H9 (cell line): ENCODE measurements around the gene BEST2. TPM values are rescaled to one million over a fixed set of nuclear protein-coding genes. Genes with fewer than 3 reads are reported as not detected.

Experiments used
- DNase-seq: peaks from one replicate; pipeline ENCODE4 v3.0.0-alpha.2; 2017
- H2AFZ ChIP-seq: one replicate; pipeline ENCODE4 v1.6.1; 2013; ENCODE audit warnings: mild to moderate bottlenecking, low read length, control low read depth, moderate library complexity
- H2AK5ac ChIP-seq: 2 replicates; pipeline ENCODE4 v1.6.1; 2013; ENCODE audit warnings: low read length, control low read depth, mixed read lengths; ENCODE audit not compliant: insufficient read length
- H2BK120ac ChIP-seq: one replicate; pipeline ENCODE4 v1.6.1; 2013; ENCODE audit warnings: low read depth, mild to moderate bottlenecking, low read length, control low read depth, inconsistent platforms; ENCODE audit not compliant: poor library complexity, severe bottlenecking
- H2BK12ac ChIP-seq: 2 replicates; pipeline ENCODE4 v1.6.1; 2013; ENCODE audit warnings: low read length, control low read depth, mixed read lengths, low read depth; ENCODE audit not compliant: insufficient read length
- H2BK15ac ChIP-seq: 2 replicates; pipeline ENCODE4 v1.6.1; 2013; ENCODE audit warnings: low read depth, low read length, control low read depth
- H2BK20ac ChIP-seq: one replicate; pipeline ENCODE4 v1.6.1; 2013; ENCODE audit warnings: low read depth, mild to moderate bottlenecking, low read length, control low read depth, inconsistent platforms; ENCODE audit not compliant: poor library complexity, severe bottlenecking
- H2BK5ac ChIP-seq: 2 replicates; pipeline ENCODE4 v1.6.1; 2013; ENCODE audit warnings: low read length, control low read depth, mixed read lengths; ENCODE audit not compliant: insufficient read length
- H3K14ac ChIP-seq: 2 replicates; pipeline ENCODE4 v1.6.1; 2013; ENCODE audit warnings: low read length, control low read depth; ENCODE audit not compliant: insufficient read depth
- H3K18ac ChIP-seq: 2 replicates; pipeline ENCODE4 v1.6.1; 2013; ENCODE audit warnings: low read depth, mild to moderate bottlenecking, mixed read lengths, low read length, control low read depth; ENCODE audit not compliant: insufficient read length
- H3K23ac ChIP-seq: 2 replicates; pipeline ENCODE4 v1.6.1; 2013; ENCODE audit warnings: low read length, control low read depth, mixed read lengths, low read depth; ENCODE audit not compliant: insufficient read length
- H3K23me2 ChIP-seq: 2 replicates; pipeline ENCODE4 v1.6.1; 2013; ENCODE audit warnings: low read depth, mild to moderate bottlenecking, mixed read lengths, low read length, control low read depth; ENCODE audit not compliant: insufficient read length, poor library complexity, severe bottlenecking
- H3K27ac ChIP-seq: 2 replicates; pipeline ENCODE4 v1.5.1; 2013; ENCODE audit warnings: low read length, control low read depth, mixed read lengths, low read depth; ENCODE audit not compliant: insufficient read length
- H3K27me3 ChIP-seq: 2 replicates; pipeline ENCODE4 v1.6.1; 2013; ENCODE audit warnings: low read length, control low read depth, inconsistent platforms; ENCODE audit not compliant: insufficient read depth
- H3K4ac ChIP-seq: 2 replicates; pipeline ENCODE4 v1.6.1; 2013; ENCODE audit warnings: low read depth, mild to moderate bottlenecking, control low read depth, inconsistent platforms, low read length, moderate library complexity
- H3K4me1 ChIP-seq: 2 replicates; pipeline ENCODE4 v1.6.1; 2013; ENCODE audit warnings: low read length, control low read depth, inconsistent platforms; ENCODE audit not compliant: insufficient read depth
- H3K4me2 ChIP-seq: 2 replicates; pipeline ENCODE4 v1.6.1; 2013; ENCODE audit warnings: low read length, control low read depth, mixed read lengths; ENCODE audit not compliant: insufficient read length, insufficient read depth
- H3K56ac ChIP-seq: 2 replicates; pipeline ENCODE4 v1.6.1; 2013; ENCODE audit warnings: low read depth, mild to moderate bottlenecking, mixed read lengths, low read length, control low read depth; ENCODE audit not compliant: insufficient read length
- H3K79me1 ChIP-seq: 2 replicates; pipeline ENCODE4 v1.6.1; 2013; ENCODE audit warnings: low read depth, mild to moderate bottlenecking, moderate library complexity, low read length, control low read depth, inconsistent platforms; ENCODE audit not compliant: insufficient read depth, poor library complexity, severe bottlenecking
- H3K79me2 ChIP-seq: 2 replicates; pipeline ENCODE4 v1.6.1; 2013; ENCODE audit warnings: low read length, control low read depth, inconsistent platforms; ENCODE audit not compliant: insufficient read depth
- H3K9ac ChIP-seq: 2 replicates; pipeline ENCODE4 v1.6.1; 2013; ENCODE audit warnings: low read length, control low read depth, mixed read lengths; ENCODE audit not compliant: insufficient read length; ENCODE audit errors: extremely low read depth
- H3K9me3 ChIP-seq: one replicate; pipeline ENCODE4 v1.6.1; 2013; ENCODE audit warnings: low read depth, low read length, inconsistent platforms; ENCODE audit not compliant: control insufficient read depth
- H3T11ph ChIP-seq: one replicate; pipeline ENCODE4 v1.6.1; 2013; ENCODE audit warnings: mild to moderate bottlenecking, low read length, control low read depth, inconsistent platforms
- H4K20me1 ChIP-seq: one replicate; pipeline ENCODE4 v1.6.1; 2013; ENCODE audit not compliant: control insufficient read depth, insufficient read length, insufficient read depth
- H4K5ac ChIP-seq: 2 replicates; pipeline ENCODE4 v1.6.1; 2013; ENCODE audit warnings: low read depth, mild to moderate bottlenecking, mixed read lengths, low read length, control low read depth; ENCODE audit not compliant: insufficient read length
- H4K8ac ChIP-seq: replicated peaks from 2 replicates; pipeline ENCODE4 v1.6.1; 2013; ENCODE audit warnings: low read length, control low read depth, mixed read lengths, low read depth; ENCODE audit not compliant: insufficient read length
- H4K91ac ChIP-seq: 2 replicates; pipeline ENCODE4 v1.6.1; 2013; ENCODE audit warnings: low read depth, mild to moderate bottlenecking, moderate library complexity, mixed read lengths, low read length, control low read depth; ENCODE audit not compliant: insufficient read length
- H3K27ac Mint-ChIP-seq, 3 experiments: 2 replicates in 2 of 3; 3 replicates in 1 of 3; pipeline ENCODE4 v1.8.0; 2020 to 2021; ENCODE audit warnings: mixed read lengths in 3 of 3, mild to moderate bottlenecking in 1 of 3, moderate library complexity in 1 of 3
- H3K27me3 Mint-ChIP-seq: 2 replicates; pipeline ENCODE4 v1.8.0; 2021; ENCODE audit warnings: low read depth, mild to moderate bottlenecking, moderate library complexity, mixed read lengths
- H3K36me3 Mint-ChIP-seq, 3 experiments: 2 replicates in 2 of 3; 3 replicates in 1 of 3; pipeline ENCODE4 v1.8.0; 2020 to 2021; ENCODE audit warnings: low read depth in 3 of 3, mixed read lengths in 3 of 3; ENCODE audit not compliant: insufficient read depth in 1 of 3
- H3K4me1 Mint-ChIP-seq, 2 experiments: 2 replicates each; pipeline ENCODE4 v1.8.0; 2020; ENCODE audit warnings: mixed read lengths in 2 of 2
- H3K4me3 Mint-ChIP-seq, 2 experiments: 2 replicates in 1 of 2; 3 replicates in 1 of 2; pipeline ENCODE4 v1.8.0; 2020 to 2021; ENCODE audit warnings: mild to moderate bottlenecking in 2 of 2, mixed read lengths in 2 of 2, moderate library complexity in 1 of 2
- H3K9me3 Mint-ChIP-seq, 2 experiments: 2 replicates in 1 of 2; 3 replicates in 1 of 2; pipeline ENCODE4 v1.8.0; 2020; ENCODE audit warnings: mild to moderate bottlenecking in 2 of 2, mixed read lengths in 2 of 2, moderate library complexity in 1 of 2
- WGBS: extraction: QIAGEN DNeasy Blood & Tissue Kit; methylation state at CpG from one replicate; pipeline ENCODE4 v1.1.7; 2013; ENCODE audit warnings: missing lambda C conversion rate, low lambda C conversion rate, mixed read lengths; ENCODE audit not compliant: insufficient read length; ENCODE audit errors: extremely low coverage; 5-methylcytosine and 5-hydroxymethylcytosine counted together
- total RNA-seq: library from RNA; stranded (reverse); gene quantifications from 2 replicates; pipeline ENCODE4 v1.2.1, GENCODE V29; 2021
- TF ChIP-seq, protein P1 (sequence below): fragments of 200-600 bp; sonication (generic); conservative IDR thresholded peaks from 3 replicates; pipeline ENCODE4 v1.8.0; 2021; ENCODE audit warnings: antibody characterized with exemption, mild to moderate bottlenecking

The BEST2 gene
- total RNA-seq, 1 experiment from 2014 or later = 1.6 TPM

DNA sequence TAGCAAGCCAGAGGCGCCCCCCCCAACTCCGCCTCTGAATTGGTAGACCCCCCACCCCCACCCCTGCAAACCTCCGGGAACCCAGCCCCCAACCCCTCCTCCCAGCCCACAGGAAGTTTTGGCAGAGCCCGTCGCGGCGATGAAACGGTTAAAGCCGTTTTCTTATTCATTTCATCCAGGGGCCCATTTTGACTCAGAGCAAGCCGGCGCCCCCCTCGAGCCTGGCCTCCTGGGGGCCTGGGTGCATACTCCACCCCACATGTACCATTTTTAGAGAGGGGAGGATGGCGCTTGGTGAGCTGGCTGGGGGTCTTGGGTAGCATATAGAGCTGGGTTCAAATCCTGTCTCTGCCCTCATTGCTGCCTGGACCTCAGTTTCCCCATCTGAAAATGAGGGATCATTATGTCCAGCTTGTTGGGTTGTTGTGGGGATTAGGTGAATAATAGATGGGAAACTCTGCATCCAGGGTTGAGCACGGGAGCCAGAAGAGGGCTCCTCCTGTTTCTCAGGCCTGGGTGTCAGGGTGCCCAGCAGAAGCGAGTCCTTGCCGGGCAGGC lies 31.8 kb downstream of the BEST2 start:
- H3K27ac Mint-ChIP-seq = peak overlapping the region in 2 of 3 experiments; percentile 28 to 34; a peak in 1 of 7 replicates
- Histone ChIP-seq H3K18ac (no peak overlapping the region), H3K4ac (no peak overlapping the region), H3K9ac (no peak overlapping the region), H3T11ph (no peak overlapping the region), H2AFZ (no peak overlapping the region), H2BK20ac (no peak overlapping the region), H2AK5ac (no peak overlapping the region), H3K27ac (no peak overlapping the region), H3K79me2 (no peaks in the 10 kb centered on the region), H3K9me3 (no peaks in the 10 kb centered on the region), H4K8ac (no peak overlapping the region), H2BK15ac (no peak overlapping the region), H3K14ac (no peak overlapping the region), H3K4me1 (peaks cover 4% of the 10 kb centered on the region), H4K5ac (no peak overlapping the region), H2BK5ac (no peak overlapping the region), H3K79me1 (no peaks in the 10 kb centered on the region), H2BK12ac (no peak overlapping the region), H3K23ac (no peak overlapping the region), H2BK120ac (no peak overlapping the region), H3K4me2 (peak overlapping the region; percentile 71), H4K20me1 (no peaks in the 10 kb centered on the region), H3K27me3 (no peaks in the 10 kb centered on the region), H4K91ac (no peak overlapping the region), H3K23me2 (peaks cover 15% of the 10 kb centered on the region), H3K56ac (no peak overlapping the region)
- H3K36me3 Mint-ChIP-seq = no peaks in the 10 kb centered on the region
- H3K4me1 Mint-ChIP-seq = peaks cover 21 to 24% of the 10 kb centered on the region in 2 experiments
- H3K4me3 Mint-ChIP-seq = peak overlapping the region; percentile 59 to 74
- TF ChIP-seq, protein P1, sequence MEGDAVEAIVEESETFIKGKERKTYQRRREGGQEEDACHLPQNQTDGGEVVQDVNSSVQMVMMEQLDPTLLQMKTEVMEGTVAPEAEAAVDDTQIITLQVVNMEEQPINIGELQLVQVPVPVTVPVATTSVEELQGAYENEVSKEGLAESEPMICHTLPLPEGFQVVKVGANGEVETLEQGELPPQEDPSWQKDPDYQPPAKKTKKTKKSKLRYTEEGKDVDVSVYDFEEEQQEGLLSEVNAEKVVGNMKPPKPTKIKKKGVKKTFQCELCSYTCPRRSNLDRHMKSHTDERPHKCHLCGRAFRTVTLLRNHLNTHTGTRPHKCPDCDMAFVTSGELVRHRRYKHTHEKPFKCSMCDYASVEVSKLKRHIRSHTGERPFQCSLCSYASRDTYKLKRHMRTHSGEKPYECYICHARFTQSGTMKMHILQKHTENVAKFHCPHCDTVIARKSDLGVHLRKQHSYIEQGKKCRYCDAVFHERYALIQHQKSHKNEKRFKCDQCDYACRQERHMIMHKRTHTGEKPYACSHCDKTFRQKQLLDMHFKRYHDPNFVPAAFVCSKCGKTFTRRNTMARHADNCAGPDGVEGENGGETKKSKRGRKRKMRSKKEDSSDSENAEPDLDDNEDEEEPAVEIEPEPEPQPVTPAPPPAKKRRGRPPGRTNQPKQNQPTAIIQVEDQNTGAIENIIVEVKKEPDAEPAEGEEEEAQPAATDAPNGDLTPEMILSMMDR = no peak
- DNase-seq = no peak
- H3K9me3 Mint-ChIP-seq = no peaks in the 10 kb centered on the region
- WGBS = no CpG with 5 or more reads among the region's 16 CpGs
- no peaks in the 10 kb centered on the region; the same call in 1 of the 2 replicates for H3K27me3 Mint-ChIP-seq
